GM12891 (cell line): ENCODE measurements around the gene NXPH4.

Experiments
- POLR2A ChIP-seq: IDR thresholded peaks from 2 replicates; pipeline ENCODE4 v1.6.1; 2011; ENCODE audit warnings: low read depth, low read length, control low read depth
- POLR2AphosphoS5 ChIP-seq: IDR thresholded peaks from 2 replicates; pipeline ENCODE4 v1.6.1; 2011; ENCODE audit warnings: low read depth, low read length, control low read depth
- SPI1 ChIP-seq: IDR thresholded peaks from 2 replicates; pipeline ENCODE4 v1.6.1; 2011; ENCODE audit warnings: low read depth, low read length, control low read depth
- TAF1 ChIP-seq: IDR thresholded peaks from 2 replicates; pipeline ENCODE4 v1.6.1; 2011; ENCODE audit warnings: low read depth, low read length, control low read depth

DNA sequence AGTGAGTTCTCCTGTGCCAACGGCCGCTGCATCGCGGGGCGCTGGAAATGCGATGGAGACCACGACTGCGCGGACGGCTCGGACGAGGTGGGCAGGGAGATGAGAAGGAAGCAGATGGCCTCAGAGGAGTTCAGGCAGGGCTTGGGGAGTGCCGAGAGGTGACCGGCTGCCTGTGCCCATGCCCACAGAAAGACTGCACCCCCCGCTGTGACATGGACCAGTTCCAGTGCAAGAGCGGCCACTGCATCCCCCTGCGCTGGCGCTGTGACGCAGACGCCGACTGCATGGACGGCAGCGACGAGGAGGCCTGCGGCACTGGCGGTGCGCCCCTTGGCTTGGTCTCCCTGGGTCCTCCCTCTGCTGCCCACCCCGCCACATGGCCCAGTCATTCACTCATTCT is 13.4 kb upstream of the NXPH4 start:
- no peak for TF ChIP-seq POLR2A
- TF ChIP-seq TAF1, result no peak
- TF ChIP-seq POLR2AphosphoS5, result no peak
- no peak for TF ChIP-seq SPI1
